GM19397 (cell line): ENCODE measurements around the gene AP5S1.

Experiments used
- ATAC-seq: cut with Tn5 transposase; IDR thresholded peaks from one replicate; pipeline ENCODE4 v1.9.1; 2021; ENCODE audit warnings: mild to moderate bottlenecking, moderate library complexity; ENCODE audit not compliant: unreplicated experiment

AP5S1 gene

DNA sequence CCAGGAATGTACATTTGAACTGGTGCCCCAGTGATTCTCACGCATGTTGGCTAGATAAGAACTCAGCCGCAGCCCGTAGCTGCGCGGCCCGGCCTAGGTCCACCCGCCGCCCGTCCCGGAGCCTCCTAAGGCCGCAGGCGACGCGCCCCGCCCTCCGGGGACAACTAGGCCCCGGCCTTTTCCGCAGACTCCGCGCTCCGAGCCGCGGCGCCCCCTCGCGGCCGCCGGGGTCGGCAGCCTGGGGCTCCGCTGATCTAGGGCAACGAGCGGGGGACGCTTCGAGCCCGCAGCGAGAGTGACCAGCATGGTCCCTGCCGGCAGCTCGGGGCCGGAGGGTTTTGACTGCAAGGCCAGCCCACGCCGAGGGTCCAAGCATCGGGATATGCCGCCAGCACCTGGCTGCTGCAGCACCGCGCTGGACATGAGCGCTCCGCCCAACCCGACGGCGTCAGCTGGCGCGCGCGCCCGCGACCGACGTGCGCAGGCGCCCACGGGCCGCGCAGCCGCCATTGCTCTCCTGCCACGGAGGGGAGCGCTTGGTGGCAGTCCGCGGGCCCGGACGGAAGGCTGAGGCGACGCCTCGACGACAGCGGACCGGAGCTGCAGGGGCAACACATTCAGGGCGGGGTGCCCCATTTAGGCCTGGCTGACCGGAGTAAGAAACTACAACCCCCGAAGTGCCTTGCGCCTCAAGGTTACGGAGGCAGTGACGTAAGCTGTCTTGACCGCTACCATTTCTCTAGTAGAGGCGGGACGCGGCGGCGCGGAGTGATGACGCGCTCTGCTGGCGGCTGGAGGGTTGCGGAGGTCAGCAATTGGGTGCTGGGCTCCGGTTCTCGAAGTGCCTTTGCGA lies at the start of gene AP5S1:
AP5S1 (plus strand) TSS at position 500 of the 853 bp plus-strand sequence. CDS start 1,571 bp downstream, outside the sequence.
- peak; percentile 87 for ATAC-seq

GRCh38 chr20:3771552-3772058 lies 48.7 kb upstream of the AP5S1 start:
- no peak for ATAC-seq

- ATAC-seq = no peak
These were observed 44.8 kb upstream of the AP5S1 start for GRCh38 chr20:3775457-3776108.

DNA sequence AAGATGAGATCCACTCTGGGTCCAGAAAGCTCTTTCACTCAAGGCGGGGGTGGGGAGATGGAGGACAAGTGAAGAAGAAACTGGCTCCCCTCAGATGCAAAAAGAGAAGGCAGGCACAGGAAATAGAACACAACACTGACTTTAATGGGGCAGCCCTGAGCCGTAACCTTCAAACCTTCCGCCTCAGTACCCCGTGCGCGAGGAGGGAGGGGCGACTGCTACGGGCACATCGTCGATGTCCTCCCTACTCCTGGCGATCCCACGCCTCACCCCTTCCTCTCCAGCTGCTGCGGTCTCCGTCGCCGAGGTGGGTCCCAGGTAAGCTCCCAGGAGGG lies 43.0 kb upstream of the AP5S1 start:
- no peak for ATAC-seq

- no peak for ATAC-seq
These were observed 42.4 kb upstream of the AP5S1 start for GRCh38 chr20:3777716-3778629.

GRCh38 chr20:3778976-3779375 lies 41.4 kb upstream of the AP5S1 start:
- no peak for ATAC-seq

- ATAC-seq = peak; percentile 47
These were observed 39.0 kb upstream of the AP5S1 start, which contains the start of gene SPEF1 for GRCh38 chr20:3781153-3781910. TSS of gene SPEF1 (minus strand) at chr20:3781448. CDS start at chr20:3781287, 161 bp downstream.

- ATAC-seq = no peak
These were observed 37.8 kb upstream of the AP5S1 start for GRCh38 chr20:3782597-3782996.

DNA sequence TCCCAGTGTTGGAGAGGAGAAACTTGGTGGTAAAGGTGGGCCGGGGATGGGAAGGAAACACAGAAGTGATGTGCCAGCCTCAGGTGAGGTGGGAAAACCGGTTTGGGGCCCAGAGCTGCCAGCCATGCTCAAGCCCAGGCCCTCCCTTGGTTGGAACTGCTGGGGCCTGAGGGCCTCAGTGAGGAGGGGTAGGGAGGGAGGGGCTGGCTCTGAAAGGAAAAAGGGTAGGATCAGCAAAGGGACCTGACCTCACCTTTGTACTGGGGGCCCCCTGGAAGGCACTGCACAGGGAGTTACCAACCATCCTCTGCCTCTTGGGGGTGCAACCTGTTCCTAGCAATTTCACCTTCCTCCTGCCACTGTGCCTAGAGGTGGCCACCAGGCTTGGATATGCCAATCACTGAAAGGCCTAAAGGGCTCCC lies 37.3 kb upstream of the AP5S1 start:
- ATAC-seq = no peak

DNA sequence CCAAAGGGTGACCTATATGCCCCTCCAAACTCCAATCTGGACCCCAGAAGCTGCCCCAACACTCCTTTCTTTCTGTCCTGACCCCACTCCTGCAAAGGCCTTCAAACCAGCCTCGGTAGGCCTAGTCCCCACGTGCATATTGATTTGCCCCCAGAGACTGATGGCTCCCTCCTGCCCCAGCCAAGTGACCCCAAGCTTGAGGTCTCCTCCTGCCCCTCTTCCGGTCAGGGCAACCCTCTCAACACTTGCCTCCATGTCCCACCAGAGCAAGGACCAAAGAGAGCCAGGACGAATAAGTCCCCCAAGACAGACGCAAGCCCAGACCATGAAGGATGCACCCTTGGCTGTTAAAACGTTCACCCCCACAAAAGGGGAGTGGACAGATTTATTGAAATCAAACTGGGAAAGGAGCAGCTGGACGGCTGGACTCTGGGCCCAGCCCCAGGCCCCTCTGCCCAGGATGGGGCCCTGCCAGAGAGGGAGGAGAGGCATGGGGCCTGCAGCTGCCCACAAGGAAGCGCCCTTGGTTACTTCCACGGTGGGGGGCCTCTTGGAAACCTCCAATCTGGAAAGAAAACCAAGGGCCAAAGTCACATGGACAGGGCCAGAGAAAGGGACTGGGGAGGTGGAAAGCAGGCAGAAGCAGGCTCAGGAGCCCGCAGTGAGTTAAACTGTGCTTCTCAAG lies 36.7 kb upstream of the AP5S1 start:
- ATAC-seq = no peak

DNA sequence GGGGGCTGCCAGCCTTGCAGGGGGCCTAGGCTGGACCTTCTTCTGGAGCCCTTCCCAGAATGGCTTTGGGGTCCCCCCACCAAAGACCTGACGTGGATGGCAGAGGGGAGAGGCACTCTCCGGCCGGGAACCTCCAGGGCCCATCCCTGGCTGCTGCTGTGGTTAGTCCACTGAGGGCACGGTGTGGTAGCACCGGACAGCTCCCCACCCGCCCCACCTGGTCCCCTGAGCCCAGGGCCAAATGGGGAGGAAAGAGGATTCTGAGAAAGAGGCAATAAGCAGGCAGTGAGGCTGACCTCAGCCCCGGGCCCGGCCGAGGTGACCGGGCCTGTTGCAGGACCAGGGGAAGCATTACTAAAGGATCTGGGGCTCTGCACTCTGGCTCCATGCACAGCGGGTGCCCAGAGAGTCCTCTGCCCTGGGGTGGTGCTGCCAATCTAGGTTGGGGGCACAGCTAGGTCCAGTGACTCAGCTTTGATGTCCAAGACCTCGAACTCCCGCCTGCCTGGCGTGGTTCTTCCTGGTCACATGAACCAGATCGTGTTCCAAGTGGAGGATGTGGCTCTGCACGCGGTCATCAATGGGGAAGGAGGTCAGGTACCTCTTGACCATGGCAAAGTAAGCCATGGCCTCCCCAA lies 36.0 kb upstream of the AP5S1 start:
- ATAC-seq = no peak

DNA sequence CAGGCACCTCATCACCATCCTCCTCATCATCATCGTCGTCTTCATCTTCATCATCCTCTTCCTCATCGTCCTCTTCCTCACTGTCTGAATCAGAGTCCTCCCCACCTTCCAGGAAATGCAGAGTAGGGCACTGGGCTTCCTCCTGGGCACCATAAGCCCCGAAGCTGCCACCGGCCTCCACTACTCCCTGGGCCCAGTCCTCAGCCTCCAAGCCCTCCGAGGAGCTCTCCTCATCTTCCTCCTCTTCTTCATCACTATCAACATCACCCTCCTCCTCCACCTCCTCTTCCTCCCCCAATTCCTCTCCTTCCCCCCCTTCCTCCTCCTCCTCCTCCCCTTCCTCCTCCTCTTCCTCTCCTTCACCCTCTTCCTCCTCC lies 35.5 kb upstream of the AP5S1 start:
- ATAC-seq = no peak

- ATAC-seq = no peak
These were observed 34.9 kb upstream of the AP5S1 start for GRCh38 chr20:3785240-3786125.

- no peak for ATAC-seq
These were observed 34.2 kb upstream of the AP5S1 start for GRCh38 chr20:3786126-3786484.

- ATAC-seq = peak; percentile 81
These were observed 33.6 kb upstream of the AP5S1 start, which contains the start of gene CENPB for GRCh38 chr20:3786665-3787323. TSS of gene CENPB (minus strand) at chr20:3786740. CDS start at chr20:3786483, 257 bp downstream.

GRCh38 chr20:3787324-3788014 lies 32.9 kb upstream of the AP5S1 start:
- no peak for ATAC-seq

DNA sequence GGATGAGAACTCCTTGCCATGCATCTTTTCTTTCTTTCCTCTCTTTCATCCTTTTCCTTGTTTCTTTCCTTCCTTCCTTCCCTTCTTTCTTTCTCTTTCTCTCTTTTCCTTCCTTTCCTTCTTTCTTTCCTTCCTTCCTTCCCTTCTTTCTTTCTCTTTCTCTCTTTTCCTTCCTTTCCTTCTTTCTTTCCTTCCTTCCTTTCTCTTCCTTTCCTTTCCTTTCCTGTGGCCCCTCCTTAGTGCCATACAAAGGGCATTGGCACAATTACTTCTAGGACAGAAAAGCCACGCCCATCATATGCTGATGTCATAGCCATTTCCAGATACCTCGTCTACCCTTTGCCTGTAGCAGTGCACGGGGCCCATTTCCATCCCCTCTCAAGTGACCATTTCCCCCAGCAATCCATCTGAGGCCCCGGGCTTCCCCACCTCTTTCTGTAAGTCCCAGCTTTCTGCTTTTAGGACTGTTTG lies 31.6 kb upstream of the AP5S1 start:
- ATAC-seq = no peak
